ENCODE data around the gene FYTTD1.
"Not testable (repeated sequence)": the region's sequence is repeated elsewhere in the genome, so short reads cannot be mapped to it uniquely, and the experiment has no call there.

Gene FYTTD1

GRCh38 chr3:197749601-197750395 lies at the start of gene FYTTD1:
FYTTD1 (plus strand) TSS chr3:197749883; CDS start chr3:197749972, 89 bp downstream.
- Mint-ChIP-seq H3K4me1 (peaks cover 27% of the 10 kb centered on the region), H3K27me3 (no peaks in the 10 kb centered on the region), H3K4me3 (peak within 1 kb of the TSS; percentile 93), H3K9me3 (no peaks in the 10 kb centered on the region), H3K36me3 (no peaks in the 10 kb centered on the region), H3K27ac (peak within 1 kb of the TSS; percentile 94)
- ATAC-seq (ENCODE audit: low read depth) (peak; percentile 82), DNase-seq (ENCODE audit: low spot score in 2 of 2) (peak; percentile 91 to 95)

GRCh38 chr3:197700095-197700494 lies 49.6 kb upstream of the FYTTD1 start:
- no peak for DNase-seq (ENCODE audit: low spot score in 2 of 2)
- ATAC-seq (ENCODE audit: low read depth) = no peak
- peak overlapping the region; percentile 55 for H3K27ac Mint-ChIP-seq
- H3K4me3 Mint-ChIP-seq = no peak overlapping the region
- H3K4me1 Mint-ChIP-seq = peaks cover 3% of the 10 kb centered on the region
- peaks cover 56% of the 10 kb centered on the region for H3K36me3 Mint-ChIP-seq
- no peaks in the 10 kb centered on the region for H3K27me3 Mint-ChIP-seq
- H3K9me3 Mint-ChIP-seq = no peaks in the 10 kb centered on the region

GRCh38 chr3:197701841-197702240 lies 47.8 kb upstream of the FYTTD1 start:
- peaks cover 49% of the 10 kb centered on the region for H3K36me3 Mint-ChIP-seq
- peaks cover 8% of the 10 kb centered on the region for H3K4me1 Mint-ChIP-seq
- H3K4me3 Mint-ChIP-seq = no peak overlapping the region
- no peak for ATAC-seq (ENCODE audit: low read depth)
- H3K27ac Mint-ChIP-seq = no peak overlapping the region
- no peak for DNase-seq (ENCODE audit: low spot score in 2 of 2)
- no peaks in the 10 kb centered on the region for H3K27me3 Mint-ChIP-seq
- no peaks in the 10 kb centered on the region for H3K9me3 Mint-ChIP-seq

GRCh38 chr3:197706658-197707057 lies 43.0 kb upstream of the FYTTD1 start:
- H3K4me3 Mint-ChIP-seq = peak overlapping the region; percentile 19

GRCh38 chr3:197709135-197709534 lies 40.5 kb upstream of the FYTTD1 start:
- Mint-ChIP-seq H3K4me3 (peak overlapping the region; percentile 32), H3K36me3 (peaks cover 12% of the 10 kb centered on the region), H3K27me3 (no peaks in the 10 kb centered on the region), H3K9me3 (no peaks in the 10 kb centered on the region), H3K27ac (peak overlapping the region; percentile 89), H3K4me1 (peaks cover 24% of the 10 kb centered on the region)
- ATAC-seq (ENCODE audit: low read depth) (peak; percentile 54), DNase-seq (ENCODE audit: low spot score in 2 of 2) (peak in 1 of 2 donors; percentile 47)

More at GRCh38 chr3:197706658-197707057, 43.0 kb upstream of the FYTTD1 start:
- Mint-ChIP-seq H3K4me1 (peaks cover 21% of the 10 kb centered on the region), H3K9me3 (no peaks in the 10 kb centered on the region), H3K36me3 (peaks cover 18% of the 10 kb centered on the region), H3K27me3 (no peaks in the 10 kb centered on the region), H3K27ac (peak overlapping the region; percentile 78)
- DNase-seq (ENCODE audit: low spot score in 2 of 2) = no peak
- no peak for ATAC-seq (ENCODE audit: low read depth)

GRCh38 chr3:197710965-197711364 lies 38.7 kb upstream of the FYTTD1 start:
- DNase-seq (ENCODE audit: low spot score in 2 of 2); H3K4me3 Mint-ChIP-seq; ATAC-seq (ENCODE audit: low read depth); H3K36me3 Mint-ChIP-seq; H3K27me3 Mint-ChIP-seq; H3K9me3 Mint-ChIP-seq: not testable (repeated sequence)
- peak overlapping the region; percentile 38 for H3K27ac Mint-ChIP-seq
- H3K4me1 Mint-ChIP-seq = peaks cover 24% of the 10 kb centered on the region

- peak; percentile 61 to 79 for DNase-seq (ENCODE audit: low spot score in 2 of 2)
- peak; percentile 87 for ATAC-seq (ENCODE audit: low read depth)
- Mint-ChIP-seq H3K9me3 (no peaks in the 10 kb centered on the region), H3K4me1 (peaks cover 22% of the 10 kb centered on the region), H3K4me3 (peak overlapping the region; percentile 79), H3K27ac (peak overlapping the region; percentile 98), H3K36me3 (peaks cover 15% of the 10 kb centered on the region), H3K27me3 (no peaks in the 10 kb centered on the region)
Measured at GRCh38 chr3:197711973-197712707, 37.5 kb upstream of the FYTTD1 start.

- H3K27ac Mint-ChIP-seq = peak overlapping the region; percentile 98
- no peaks in the 10 kb centered on the region for H3K27me3 Mint-ChIP-seq
- no peaks in the 10 kb centered on the region for H3K9me3 Mint-ChIP-seq
- DNase-seq (ENCODE audit: low spot score in 2 of 2) = no peak
- peak overlapping the region; percentile 52 for H3K4me3 Mint-ChIP-seq
- H3K36me3 Mint-ChIP-seq = peaks cover 19% of the 10 kb centered on the region
- ATAC-seq (ENCODE audit: low read depth) = no peak
- H3K4me1 Mint-ChIP-seq = peaks cover 22% of the 10 kb centered on the region
Measured at GRCh38 chr3:197713477-197713822, 36.2 kb upstream of the FYTTD1 start.

- no peaks in the 10 kb centered on the region for H3K27me3 Mint-ChIP-seq
- DNase-seq (ENCODE audit: low spot score in 2 of 2) = no peak
- peaks cover 17% of the 10 kb centered on the region for H3K4me1 Mint-ChIP-seq
- ATAC-seq (ENCODE audit: low read depth) = no peak
- H3K27ac Mint-ChIP-seq = peak overlapping the region; percentile 74
- H3K4me3 Mint-ChIP-seq = no peak overlapping the region
- H3K36me3 Mint-ChIP-seq = peaks cover 19% of the 10 kb centered on the region
- no peaks in the 10 kb centered on the region for H3K9me3 Mint-ChIP-seq
Measured at GRCh38 chr3:197714251-197714650, 35.4 kb upstream of the FYTTD1 start.

GRCh38 chr3:197718891-197719290 lies 30.8 kb upstream of the FYTTD1 start:
- peaks cover 4% of the 10 kb centered on the region for H3K9me3 Mint-ChIP-seq
- H3K27ac Mint-ChIP-seq = peak overlapping the region; percentile 31
- no peaks in the 10 kb centered on the region for H3K27me3 Mint-ChIP-seq
- H3K4me3 Mint-ChIP-seq = no peak overlapping the region
- DNase-seq (ENCODE audit: low spot score in 2 of 2) = no peak
- peaks cover 33% of the 10 kb centered on the region for H3K36me3 Mint-ChIP-seq
- H3K4me1 Mint-ChIP-seq = peaks cover 14% of the 10 kb centered on the region
- no peak for ATAC-seq (ENCODE audit: low read depth)

GRCh38 chr3:197720694-197721093 lies 29.0 kb upstream of the FYTTD1 start:
- peaks cover 30% of the 10 kb centered on the region for H3K36me3 Mint-ChIP-seq
- ATAC-seq (ENCODE audit: low read depth) (no peak), DNase-seq (ENCODE audit: low spot score in 2 of 2) (no peak)
- H3K4me1 Mint-ChIP-seq = peaks cover 17% of the 10 kb centered on the region
- no peak overlapping the region for H3K27ac Mint-ChIP-seq
- peaks cover 4% of the 10 kb centered on the region for H3K9me3 Mint-ChIP-seq
- no peaks in the 10 kb centered on the region for H3K27me3 Mint-ChIP-seq
- no peak overlapping the region for H3K4me3 Mint-ChIP-seq

- Mint-ChIP-seq H3K27me3 (no peaks in the 10 kb centered on the region), H3K36me3 (peaks cover 18% of the 10 kb centered on the region), H3K9me3 (peaks cover 4% of the 10 kb centered on the region), H3K4me1 (peaks cover 21% of the 10 kb centered on the region), H3K4me3 (no peak overlapping the region), H3K27ac (no peak overlapping the region)
- DNase-seq (ENCODE audit: low spot score in 2 of 2) (no peak), ATAC-seq (ENCODE audit: low read depth) (no peak)
Measured at GRCh38 chr3:197722734-197723133, 26.9 kb upstream of the FYTTD1 start.

GRCh38 chr3:197727878-197728277 lies 21.8 kb upstream of the FYTTD1 start:
- not testable (repeated sequence) for ATAC-seq (ENCODE audit: low read depth); H3K9me3 Mint-ChIP-seq; DNase-seq (ENCODE audit: low spot score in 2 of 2); H3K27me3 Mint-ChIP-seq; H3K4me3 Mint-ChIP-seq
- Mint-ChIP-seq H3K27ac (peak overlapping the region; percentile 79), H3K36me3 (peaks cover 10% of the 10 kb centered on the region), H3K4me1 (peaks cover 32% of the 10 kb centered on the region)

- Mint-ChIP-seq H3K27me3 (no peaks in the 10 kb centered on the region), H3K36me3 (peaks cover 10% of the 10 kb centered on the region)
Measured at GRCh38 chr3:197728487-197728886, 21.2 kb upstream of the FYTTD1 start.

More at GRCh38 chr3:197728487-197728886, 21.2 kb upstream of the FYTTD1 start:
- ATAC-seq (ENCODE audit: low read depth) (peak; percentile 38), DNase-seq (ENCODE audit: low spot score in 2 of 2) (no peak)
- H3K9me3 Mint-ChIP-seq = no peaks in the 10 kb centered on the region
- H3K4me3 Mint-ChIP-seq = peak overlapping the region; percentile 22
- H3K4me1 Mint-ChIP-seq = peaks cover 32% of the 10 kb centered on the region
- peak overlapping the region; percentile 79 for H3K27ac Mint-ChIP-seq

Data from memory B cell (primary cell).